NCI-H2107 treated with DMSO at 0.1 percent for 48 hours (cell line): ENCODE results near the gene CDKN1C.

Experiments used
- DNase-seq: peaks from one replicate; lab custom pipeline; 2025; ENCODE audit not compliant: unreplicated experiment; lab: John Stamatoyannopoulos, UW

Gene CDKN1C

DNA sequence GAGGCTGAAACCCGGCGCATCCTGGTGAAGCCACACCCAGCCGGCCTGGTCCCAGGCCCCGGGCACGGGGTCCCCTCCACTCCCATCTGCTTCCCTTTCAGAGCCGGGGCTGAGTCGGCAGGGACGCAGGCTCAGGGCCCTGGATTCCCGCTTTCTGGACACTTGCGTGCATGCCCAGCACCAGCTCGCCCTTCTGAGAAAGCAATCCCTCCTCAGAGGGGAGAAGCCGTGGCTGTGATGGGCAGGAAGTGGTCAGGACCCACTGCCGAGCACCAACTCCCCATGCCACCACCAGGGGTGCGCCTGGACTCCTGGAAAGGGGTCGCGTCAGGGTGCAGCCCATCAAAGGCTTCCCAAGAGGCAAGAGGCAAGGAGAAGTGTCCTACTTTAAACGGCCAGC is 15.1 kb downstream of the CDKN1C start:
- DNase-seq = no peak

DNA sequence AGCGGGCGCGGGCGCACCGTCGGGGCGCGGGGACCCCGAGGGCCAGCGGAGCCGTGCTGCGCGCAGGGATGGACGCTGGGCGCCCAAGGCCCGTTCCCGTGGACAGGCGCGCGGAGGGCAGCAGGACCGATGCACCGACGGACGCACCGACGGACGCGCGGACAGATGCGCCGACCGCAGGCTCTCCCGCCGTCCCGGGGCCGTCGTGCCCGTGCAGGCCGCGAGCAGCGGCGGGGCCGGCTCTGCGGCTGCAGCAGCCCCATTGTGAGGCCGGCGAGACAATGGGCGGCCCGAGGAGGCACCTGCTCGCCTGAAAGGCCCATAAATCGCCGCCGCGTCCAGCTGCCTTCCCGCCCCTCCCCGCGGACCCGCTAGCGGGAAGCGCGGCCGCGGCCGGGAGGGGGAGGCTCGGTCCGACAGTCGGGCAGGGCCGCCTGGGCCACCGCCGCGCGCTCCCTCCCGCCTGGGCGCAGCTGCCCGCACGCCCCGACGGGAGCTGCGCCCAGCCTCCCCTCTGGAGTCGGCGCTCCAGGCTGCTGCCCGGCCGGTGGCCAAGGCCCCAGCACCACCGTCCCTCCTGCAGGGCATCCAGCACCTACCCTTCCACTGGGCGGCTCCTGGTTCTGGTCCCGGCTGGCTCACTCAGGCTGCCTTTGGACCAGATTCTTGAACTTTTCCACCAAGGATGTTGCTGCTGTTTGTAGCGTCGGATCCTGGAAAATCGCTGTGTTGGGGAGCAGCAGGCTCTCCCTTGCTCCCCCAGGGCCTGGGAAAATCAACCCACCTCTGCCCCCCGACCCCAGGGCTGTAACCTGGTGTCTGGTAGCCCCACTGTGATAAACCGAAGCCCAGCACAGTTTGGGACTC is 15.8 kb downstream of the CDKN1C start:
- DNase-seq = no peak

DNA sequence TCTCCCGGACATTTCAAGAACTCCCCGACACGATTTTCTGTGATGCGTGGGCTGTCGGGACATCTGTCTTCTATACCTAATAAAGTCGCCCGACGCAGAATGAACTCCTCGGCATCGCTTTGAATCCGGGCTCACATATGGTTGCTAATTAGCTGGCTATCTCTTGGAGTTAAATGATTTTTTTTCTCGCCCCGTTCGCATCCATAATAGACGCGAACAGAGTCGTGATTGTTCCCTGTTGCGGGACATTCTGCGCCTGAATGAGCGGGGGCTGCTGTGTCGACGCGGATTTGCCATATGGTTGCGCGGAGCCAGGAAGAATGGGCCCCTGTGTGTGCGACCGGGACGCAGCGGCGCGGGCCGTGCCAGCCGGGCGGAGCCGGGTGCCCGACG is 16.4 kb downstream of the CDKN1C start:
- DNase-seq = no peak

DNA sequence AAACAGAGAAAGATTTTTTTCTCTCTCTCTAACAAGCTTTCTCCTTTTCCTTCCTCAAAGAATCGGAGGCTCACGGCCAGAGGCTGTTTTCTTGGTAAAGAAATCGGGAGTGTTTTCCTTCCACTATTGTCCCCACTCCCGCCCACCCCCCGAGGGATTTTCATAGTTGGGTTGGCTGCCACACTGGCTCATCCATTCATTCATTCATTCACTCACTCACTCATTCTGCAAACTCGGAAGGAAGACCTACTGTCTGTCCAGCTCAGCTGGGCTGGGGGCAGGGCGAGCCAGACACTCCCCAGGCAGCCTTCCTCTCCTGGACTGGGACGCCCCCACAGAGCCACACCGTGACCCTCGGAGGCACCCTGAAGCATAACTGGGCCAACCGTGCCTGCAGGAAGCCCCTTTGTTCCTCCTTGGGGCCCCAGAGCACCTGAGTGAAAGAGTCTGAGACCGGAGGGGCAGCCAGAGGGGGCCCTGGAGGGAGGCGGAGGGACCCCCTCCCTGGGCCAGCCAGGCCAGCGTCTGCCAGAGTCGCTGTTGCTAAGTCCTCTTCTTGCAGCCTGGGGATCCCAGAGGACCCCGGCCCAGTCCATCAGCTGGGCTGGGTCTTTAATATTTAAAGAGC is 17.0 kb downstream of the CDKN1C start:
- DNase-seq = no peak

DNA sequence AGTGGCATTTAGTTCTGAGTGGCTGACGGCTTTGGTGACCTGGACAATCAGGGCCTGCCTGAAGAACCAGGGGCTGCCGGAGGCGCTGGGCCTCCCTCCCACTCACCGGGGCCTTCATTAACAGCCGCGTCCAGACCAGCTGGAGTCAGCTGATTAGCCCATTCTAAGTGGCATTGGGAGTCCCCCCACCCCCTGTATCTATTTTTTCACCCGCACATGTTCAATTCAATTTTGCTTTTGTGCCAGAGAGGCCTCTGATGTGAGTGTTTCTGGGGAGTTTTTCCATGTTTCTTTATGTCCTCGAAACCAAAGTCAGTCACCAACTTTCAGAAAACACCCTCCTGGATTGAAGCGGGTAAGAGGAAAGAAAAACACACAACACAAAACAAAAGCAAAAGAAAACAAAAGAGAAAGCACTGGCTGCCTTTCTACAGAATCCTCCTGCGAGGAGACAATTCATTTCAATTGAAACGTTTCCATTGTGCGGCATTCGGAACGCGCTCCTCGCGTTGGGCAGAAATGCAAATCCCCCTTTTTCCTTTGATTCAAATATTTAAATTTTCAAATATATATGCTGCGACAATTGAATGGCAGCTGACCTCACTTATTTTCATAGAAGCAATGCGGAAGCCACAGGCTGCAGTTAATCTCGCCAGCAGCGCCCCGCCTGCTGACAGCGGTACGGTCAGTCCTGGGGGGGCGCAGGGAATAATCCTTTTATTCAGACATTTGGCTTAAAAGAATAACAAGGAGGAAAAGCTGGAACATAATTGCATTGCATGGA is 17.7 kb downstream of the CDKN1C start:
- no peak for DNase-seq

DNA sequence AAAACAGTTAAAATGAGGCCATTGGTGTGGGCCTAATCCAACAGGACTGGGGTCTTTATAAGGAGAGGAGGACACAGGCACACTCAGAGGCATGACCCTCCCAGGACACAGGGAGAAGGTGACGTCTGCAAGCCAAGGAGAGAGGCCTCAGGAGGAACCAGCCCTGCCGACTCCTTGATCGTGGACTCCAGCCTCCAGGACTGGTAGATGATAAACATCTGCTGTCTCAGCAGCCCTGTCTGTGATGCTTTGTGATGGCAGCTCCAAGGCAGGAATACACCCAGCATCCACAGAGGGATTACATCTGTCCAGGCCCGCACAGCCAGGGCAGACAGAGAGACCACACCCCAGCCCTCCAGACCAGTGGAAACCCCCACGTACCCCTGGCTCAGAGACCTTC is 18.4 kb downstream of the CDKN1C start:
- DNase-seq = no peak

DNA sequence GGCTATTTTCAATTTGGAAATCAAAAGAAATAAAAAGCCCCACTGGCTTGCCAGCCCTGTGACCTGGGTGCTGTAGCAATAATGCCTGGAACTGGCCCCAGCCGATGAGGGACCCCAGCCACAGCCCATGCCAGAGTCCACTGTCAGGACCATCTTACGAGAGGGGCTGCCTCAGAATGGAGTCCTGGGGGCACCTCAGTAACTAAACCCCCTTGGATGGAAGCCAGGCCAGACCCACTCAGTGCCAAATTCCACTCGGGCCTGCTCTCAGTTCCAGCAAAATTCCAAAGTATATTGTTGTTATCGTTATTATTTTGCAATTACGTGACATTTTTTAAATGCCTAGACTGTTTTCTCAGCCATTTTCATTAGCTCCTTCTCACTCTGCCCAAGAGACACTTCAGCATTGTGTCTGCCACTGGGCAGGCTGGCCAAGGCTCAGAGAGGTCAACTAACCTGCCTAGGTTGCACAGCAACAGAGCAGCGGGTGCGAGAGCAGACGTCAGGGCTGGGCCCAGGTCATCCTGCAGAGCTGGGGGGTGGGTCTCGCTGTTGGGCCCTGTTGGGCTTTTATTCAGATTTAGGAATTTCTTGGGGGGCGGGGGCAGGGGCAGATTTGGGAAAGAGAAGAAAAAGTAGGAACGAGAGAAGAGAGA is 19.5 kb downstream of the CDKN1C start:
- no peak for DNase-seq

DNA sequence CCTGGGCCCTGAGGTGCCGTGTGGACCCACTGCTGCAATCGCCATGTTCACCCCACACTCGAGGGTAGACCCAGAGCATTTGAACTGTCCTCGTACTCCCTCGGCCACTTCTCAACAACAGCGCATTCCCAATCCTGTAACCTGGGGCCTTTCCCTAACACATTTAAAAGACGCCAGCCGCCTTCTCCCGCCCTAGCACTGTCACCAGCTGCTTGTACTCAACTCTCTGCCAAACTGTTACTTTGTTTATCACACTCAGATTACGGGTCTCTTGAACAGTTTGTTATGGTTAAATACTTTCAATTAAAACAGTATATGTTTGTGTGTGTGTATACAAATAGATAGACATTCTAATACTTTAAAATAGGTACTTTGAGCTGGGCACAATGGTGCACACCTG is 20.7 kb downstream of the CDKN1C start:
- no peak for DNase-seq

DNA sequence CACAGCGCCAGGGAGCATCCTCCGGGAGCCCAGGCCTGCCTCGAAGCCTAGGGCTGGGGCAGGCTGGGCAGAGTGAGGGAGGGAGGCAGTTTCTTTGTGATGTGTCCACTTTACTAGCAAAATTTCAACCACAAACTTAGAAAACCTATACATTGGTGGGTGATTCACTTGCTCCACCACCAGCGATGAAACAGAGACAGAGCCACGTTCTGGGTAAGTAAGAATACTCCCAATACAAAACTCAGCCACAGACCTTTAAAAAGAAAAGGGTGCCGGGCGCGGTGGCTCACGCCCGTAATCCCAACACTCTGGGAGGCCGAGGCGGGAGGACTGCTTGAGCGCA is 22.3 kb downstream of the CDKN1C start:
- DNase-seq = no peak

DNA sequence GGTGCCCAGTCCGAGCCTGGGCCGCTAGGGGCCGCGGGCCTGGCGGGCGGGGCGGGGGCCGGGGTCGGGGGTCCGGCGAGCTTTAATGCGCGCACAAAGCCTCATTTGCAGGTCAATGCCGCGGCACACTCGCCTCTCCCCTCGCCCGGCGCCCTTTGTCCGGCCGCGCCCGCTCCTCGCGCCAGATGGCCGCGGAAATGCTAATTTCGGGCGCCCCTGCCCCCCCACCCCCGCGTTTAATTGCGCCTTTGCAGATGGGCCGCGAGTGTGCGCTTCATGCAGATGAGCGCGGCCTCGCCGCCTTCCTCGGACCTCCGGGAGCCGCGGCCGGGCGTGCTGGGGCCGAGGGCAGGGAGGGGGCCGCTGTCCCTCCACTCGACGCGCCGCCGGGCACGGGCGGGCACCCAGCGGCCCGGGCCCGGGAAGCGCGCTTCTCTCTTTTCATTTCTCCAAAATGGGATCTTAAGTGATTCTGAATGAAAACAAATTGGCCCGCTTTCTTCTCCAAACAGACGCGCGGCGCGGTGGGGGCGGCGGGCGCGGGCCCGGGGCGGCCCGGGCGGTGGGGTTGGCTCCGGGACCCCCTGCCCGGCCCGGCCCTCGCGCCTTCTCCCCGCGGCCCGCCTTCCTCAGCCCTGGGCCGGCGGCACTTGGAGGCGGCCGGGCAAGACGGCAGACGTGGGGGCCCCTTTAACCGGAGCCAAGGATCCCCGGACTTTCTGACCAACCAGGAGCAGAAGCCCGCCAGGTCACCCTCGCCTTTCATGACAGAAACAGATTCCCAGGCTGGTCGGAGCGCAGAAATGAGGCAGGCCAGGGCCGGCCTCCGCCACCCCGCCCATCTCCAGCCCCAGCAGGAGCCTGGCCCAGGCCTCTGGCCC is 22.9 kb downstream of the CDKN1C start:
- no peak for DNase-seq

DNA sequence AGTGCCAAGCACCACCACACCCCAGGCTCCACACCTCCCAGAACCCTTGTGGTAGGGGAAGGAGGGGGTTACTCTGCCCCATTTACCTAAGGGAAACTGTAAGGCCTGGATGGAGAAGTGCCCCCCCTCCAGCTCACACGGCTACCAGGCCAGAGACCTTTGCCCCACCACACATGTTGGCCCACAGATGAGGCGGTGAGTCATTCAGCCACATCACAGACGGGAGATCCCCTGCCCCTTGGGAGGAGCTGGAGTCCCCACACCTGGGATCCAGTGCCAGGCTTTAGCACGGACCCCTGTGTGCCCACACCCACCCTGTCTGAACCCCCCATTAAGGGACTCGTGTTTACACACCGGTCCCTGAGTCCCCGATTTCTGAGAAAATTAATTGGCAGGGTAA is 24.9 kb downstream of the CDKN1C start:
- no peak for DNase-seq

DNA sequence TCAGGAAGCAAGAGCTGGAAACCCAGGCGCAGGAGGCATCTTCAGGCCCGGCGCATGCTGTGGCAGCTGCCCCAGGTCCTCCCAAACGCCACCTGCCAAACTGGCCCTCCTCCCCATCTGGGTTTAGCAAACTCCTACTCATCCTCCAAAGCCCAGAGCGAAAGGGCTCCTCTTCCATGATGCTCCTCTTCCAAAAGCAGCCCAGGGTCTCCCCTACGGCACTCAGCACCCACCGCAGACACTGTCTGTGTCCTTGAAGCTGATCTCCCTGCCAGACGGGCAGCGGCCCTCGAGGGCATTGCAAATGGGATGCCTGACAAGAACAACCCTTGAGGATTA is 25.9 kb downstream of the CDKN1C start:
- DNase-seq = no peak

DNA sequence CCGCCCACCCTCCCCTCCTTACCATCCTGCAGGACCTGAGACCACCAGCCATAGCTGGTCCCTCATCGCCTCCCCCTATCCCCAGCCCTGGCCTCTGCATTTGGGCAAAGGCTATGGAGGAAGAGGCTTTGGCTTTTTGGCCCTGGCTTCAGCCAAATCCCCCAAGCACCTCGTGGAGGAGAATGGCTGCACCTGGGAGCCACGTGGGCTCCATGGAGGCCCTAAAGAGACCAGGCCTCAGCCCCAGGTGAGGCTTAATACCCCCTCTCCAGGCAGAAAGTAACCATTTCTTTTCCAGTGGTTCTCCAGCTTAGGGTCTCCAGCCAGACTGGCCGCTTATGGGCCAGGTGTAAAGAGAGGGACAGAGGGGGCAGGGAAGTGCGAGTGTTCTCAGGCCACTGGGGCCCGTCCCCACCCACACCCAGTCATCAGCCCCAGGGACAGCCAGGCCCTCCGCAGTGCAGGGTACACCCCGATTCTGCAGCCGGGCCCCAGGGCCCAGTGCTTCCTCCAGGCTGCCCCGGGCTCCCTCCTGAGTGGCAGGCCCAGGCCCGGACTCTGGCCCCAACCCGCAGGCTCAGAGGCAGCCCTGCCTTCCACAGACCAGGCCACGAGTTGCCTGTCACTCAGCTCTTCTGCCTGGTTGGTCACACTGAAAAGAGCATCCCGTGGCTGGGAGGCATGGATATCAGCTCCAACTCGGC is 26.4 kb downstream of the CDKN1C start:
- no peak for DNase-seq

DNA sequence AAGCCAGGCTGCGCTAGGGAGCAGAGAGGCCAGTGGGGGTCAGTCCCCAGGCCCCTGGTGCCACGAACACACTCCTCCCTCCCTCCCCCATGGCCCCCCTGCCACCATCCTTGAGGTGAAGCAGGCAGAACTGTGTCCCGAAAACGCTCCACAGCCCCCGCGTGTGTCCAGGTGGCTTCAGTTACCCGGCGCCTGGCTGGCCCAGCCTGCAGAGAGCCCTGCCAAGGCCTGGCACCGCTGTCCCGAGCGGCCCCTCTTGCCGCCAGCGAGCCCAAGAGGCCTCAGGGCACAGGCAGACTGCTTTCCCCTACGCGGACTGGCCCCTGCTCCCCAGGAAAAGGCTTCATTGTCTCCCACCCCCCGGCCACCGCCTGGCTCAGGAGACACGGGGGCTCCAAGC is 27.7 kb downstream of the CDKN1C start:
- no peak for DNase-seq

DNA sequence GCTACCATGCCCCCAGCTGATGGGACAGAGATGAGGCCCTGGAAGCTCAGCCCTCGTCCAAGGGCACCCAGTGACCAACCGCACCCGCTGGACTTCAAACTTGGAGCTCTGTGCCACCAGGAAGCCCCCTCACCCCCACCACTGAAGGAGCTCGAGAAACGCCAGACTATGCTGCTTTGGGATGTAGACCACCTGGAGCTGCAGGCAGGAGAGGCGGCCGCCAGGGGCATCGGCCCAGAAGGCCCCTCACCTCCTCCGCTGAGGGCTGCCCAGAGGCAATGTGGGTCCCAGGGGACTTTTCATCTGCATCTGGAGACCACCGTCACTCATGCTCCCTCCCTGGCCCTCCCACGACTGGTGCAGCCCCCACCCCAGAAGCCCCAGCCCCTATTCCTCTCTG is 28.3 kb downstream of the CDKN1C start:
- DNase-seq = no peak

DNA sequence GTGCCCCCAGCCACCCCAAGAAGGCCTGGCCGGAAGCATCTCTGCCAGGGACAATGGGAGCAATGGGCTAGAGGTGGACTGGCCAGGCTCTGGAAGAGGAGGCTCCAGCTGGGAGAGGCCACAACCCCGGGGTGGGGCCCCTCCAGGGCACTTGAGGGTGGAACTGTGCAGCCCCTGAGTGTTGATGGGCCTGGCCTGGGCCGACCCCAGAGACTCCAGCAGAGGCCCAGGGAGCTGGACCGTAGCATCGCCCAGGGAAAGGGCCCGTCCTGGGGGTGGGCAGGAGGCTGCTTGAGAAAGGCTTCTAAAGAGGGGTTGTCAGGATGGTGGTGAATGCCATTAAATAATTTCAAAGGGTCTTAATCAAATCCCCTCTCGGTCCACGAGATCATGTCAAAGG is 30.4 kb downstream of the CDKN1C start:
- no peak for DNase-seq

DNA sequence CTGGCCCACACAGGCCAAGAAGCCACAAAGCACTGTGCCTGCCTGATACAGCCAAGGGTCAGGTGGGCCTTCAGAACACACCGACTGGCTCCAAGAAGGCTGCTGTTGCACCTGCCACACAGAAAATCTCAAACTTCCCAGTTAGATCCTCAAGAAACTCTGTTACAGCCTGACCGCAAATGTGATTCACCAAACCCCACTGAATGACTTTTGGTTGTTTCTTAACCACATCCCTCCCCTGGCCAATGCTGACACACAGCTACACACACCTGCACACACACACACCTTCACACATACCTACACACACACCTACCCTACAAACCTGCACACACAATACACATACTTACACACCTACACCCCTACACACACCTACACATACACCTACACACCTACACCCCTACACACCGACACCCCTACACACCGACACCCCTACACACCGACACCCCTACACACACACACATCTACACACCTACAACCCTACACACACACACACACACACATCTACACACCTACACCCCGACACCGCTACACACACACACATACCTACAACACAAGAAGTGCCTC is 31.5 kb downstream of the CDKN1C start:
- DNase-seq = no peak

DNA sequence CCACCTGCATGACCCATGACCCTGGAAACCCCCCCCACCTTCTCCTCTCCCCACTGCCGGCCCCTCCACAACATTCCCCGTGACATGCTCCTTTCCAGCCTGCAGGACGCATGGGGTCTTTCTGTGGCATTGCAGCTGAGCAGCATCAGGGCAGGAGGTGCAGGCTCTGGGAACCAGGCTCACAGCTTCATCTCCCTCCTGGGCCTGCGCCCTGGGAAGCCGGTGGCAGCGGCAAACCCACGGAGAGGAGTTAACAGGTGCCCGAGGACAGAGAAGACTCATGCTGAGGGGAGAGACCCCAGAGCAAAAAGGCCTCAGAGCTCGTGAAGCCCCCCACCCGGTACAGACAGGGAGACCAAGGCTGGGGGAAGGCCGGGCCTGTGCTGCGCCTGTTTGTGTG is 32.2 kb downstream of the CDKN1C start:
- no peak for DNase-seq

DNA sequence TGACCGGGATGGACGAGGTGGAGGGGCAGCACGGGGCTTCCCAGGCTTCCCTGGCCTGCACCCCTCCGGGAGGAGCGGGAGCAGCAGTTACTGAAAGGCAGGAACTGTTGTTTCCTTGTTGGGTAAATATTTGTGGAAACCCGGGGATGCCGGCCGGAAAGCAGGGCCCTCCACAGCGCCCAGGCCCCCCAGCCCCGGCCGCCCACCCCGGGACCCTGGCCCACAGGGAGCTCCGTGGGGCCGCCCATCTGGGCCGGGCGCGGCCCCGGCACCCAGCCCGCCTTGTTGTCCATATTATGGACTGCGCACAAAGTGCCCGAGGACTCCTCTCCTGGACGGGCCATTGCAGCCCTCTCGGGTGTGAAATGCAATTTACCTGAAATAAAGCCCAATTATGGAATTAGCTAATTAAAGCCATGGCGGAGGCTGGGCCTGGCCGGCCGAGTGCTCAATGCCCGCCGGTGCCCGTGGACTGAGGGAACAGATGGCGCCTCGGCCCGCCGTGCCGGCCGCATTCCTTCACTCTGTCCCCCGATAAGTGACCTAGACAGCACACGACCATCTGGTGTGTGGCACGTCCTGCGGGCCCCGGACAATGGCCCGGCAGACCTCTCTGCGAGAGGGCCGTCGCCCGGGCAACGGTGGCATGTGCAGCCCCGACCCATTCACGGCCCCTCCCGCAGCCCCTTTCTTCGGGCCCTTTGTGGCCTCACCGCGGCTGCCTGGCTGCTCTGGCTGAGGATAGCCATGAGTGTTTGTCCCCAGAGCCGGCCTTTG is 35.4 kb downstream of the CDKN1C start:
- DNase-seq = no peak
